DMS79 treated with DMSO at 0.1 percent for 48 hours (cell line): Measurements from ENCODE around the gene STARD5.

Source experiments
- DNase-seq: peaks from one replicate; lab custom pipeline; 2025; lab: John Stamatoyannopoulos, UW

The STARD5 gene

DNA sequence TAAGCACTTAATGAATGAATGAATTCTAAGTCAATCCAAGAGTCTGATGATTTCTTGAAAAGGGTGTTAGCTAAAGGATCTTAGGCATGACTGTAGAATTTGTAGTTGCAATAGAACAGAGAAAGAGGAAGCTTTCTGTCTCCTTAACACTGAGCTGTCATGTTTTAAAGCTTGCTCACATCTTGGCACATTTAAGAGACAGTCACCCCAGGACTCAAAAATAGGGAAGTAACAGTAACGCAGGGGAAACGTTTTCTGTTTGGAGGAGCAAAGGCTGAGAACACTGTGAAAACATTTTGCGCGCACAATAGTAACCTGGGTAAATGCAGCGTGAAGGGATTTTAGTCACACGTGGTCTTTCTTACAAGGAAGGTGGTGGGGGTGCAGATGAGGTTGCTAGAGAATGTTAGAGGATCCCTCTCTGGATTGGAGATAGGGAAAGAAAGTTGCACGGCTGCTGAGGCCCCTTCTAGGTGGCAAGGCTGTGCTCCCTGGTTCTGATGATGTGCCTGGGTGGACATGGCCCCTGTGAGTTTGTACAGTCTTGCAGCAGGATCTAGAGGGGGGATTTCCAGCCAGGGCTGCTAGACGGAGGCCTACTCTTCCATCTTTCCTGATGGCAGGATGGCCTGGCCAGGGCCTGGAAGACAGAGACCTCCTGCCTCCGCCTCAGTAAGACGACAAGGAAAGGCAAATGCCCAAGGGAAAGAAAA, 12.0 kb downstream of the STARD5 start:
- DNase-seq = no peak

DNA sequence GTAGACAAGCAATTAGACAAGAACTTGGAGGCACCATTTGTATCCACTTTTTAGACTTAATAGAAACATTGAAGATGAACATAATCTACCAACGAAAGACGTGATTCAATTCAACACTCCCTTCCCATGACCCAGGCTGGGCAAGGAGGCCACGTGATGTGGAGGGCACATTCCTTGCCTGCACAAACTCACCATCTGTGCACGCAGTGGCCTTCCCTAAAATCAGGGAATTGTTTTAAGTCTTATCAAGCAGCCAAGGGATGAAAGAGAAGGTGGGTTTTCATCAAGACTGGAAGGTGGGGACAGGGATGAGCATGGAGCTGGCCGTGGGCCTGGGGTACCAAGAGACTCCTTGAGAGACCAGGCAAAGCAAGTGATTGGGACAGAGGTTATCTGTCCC, 13.5 kb downstream of the STARD5 start:
- no peak for DNase-seq

DNA sequence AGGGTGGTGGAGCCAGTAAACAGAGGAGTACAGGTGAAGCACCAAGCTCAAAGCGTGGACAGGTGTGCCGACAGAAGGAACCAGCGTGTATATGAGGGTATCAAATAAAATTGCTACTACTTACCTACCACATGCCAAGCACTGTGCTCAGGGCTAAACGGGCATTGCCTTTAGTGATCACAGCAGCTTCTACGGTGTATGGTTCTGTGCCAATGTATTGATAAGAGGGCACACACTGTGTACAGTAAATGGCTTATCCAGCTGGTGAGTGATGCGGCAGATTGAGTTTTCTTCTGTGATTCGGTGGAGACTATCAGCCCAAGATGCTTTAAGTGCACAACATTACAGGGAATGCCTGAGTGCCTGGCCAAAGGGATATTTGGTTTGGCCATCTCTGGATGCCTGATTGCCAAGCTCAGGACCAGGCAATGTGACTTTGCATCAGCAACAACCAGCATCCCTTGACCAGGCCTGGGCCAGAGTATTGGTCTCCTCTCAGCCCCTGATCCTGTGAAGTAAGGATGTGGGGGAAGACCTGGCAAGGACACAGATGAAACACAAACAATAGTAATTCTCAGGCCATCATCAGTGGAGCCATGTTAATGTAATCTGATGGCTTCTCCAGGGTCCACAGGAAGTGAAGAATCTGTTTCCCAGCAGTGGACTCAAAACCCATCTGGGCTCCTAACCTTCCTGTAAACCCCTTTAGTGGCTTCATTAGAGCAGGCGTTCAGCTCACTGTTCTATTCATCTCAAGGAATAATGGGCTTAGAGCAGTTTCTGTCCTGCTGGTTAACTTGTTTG, 14.1 kb downstream of the STARD5 start:
- DNase-seq = no peak

DNA sequence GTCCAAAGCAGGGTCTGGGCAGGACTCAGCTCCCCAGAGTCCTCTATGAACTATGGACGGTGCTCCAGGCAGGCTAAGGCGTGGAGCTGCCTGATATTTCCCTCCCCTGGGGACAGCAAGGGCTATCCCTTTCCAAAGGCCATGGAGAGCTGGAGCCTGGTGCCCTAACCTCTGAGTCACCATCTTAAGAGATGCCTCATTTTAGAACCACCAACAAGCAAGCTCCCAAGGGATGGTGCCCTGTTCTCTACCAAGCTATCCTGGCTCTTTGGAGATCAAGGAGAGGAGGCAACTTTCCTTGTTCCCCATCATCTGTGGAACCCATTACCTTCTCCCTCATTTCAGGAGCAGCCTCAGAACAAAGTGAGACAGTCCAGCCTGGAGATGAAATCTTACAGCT, 15.7 kb downstream of the STARD5 start:
- no peak for DNase-seq

DNA sequence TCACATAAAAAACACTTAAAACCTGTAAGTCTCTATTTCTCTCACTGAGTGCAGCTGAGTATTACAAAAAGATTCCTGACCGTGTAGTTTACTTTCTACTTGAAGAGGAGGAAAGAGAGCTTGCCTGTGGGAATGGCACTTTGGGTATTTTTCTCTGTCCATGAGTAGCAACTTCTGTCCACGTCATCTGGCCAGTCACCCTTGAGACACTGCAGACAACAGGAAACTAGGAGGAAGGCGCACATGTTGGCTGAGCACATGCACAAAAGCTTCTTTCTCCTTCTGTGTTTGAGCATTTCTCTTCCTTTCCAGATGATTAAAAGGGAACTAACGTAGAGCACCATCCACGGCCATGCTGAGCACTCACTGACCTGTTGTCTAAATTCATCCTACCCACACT, 19.7 kb downstream of the STARD5 start:
- no peak for DNase-seq

DNA sequence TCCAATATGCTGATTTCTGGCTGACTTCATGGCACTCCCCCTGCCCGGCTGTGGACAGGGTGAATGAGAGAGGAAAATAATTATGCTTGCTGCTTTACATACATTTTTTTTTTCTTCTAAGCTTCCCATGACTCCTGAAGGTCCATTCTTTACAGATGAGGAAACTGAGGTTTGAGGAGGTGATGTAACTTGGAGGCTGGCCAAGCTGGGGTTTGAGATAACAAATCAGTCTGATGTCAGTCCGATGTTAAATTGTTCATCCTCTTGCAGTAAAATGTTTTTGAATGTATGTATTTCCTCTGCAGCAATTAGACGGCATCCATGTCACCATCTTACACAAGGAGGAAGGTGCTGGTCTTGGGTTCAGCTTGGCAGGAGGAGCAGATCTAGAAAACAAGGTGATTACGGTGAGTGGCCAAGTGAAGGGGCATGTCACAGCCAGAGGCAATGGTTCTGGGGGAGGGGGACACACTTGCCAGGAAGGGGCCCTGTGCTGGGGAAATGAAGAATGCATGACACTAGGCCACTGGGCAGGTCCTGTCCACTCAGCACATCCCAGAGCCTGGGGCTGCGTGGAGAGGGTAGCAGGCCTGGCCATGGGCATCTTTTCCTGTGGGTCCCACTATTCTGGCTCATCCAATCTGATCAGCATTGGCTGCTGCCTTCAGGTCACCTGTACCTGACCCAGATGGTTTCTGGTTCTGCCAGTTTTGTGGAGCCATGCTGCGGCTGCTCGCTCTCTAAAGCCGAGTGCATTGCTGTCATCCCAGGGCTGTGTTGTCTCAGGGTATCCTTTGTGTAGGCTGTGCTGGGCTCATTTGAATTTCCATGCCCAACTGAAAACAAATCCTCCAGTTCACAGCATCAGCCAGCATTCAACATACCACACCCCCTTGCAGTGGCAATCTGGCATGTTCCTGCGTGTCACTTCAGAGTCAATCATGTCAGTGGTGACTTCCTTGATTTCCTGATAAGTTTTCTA, 20.4 kb downstream of the STARD5 start:
- no peak for DNase-seq

DNA sequence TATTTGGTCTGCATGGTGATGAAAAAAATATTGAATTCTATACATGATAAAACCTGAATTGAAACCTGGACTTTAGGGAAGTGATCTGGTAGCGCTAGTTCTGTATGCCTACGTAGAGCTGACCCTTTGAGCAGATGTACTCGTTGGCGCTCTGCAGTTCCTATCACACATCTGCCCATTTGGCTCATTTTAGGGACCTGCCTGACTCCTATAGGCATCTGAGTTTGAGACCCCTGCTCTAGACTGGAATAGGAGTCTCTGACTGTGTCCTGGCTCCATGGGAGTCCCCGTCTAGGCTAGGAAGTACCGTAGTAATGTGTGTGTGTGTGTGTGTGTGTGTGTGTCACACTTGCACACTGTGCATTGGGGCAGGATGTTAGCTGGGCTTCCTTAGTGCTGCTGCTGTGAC, 21.2 kb downstream of the STARD5 start:
- no peak for DNase-seq

DNA sequence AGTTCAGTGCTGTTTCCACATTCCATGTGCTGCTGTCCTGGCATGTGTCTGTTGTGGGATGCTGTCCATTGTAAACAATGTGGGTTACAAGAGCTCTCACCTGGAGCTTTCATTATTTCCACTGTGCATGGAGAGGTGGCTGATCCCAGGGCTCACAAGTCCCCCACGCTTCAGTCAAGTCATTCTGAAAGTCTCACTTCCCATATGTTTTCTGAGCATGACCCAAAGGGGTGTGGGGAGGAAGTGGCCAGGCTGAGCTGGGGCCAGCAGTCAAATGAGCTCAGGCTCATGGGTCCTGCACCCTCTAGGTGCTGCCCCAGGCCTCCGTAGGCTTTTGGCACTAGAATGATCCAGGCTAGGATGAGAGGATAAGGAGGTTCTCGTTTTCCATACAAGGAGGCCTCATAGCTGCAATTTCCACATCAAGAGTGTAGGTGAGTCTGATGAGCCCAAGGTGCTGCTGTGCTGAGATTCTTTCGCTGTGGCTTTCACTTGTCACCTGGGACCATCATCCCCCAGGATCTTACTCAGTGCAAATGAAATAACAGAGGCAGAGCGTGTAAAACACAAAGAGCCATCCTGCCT, 22.0 kb downstream of the STARD5 start:
- DNase-seq = no peak

DNA sequence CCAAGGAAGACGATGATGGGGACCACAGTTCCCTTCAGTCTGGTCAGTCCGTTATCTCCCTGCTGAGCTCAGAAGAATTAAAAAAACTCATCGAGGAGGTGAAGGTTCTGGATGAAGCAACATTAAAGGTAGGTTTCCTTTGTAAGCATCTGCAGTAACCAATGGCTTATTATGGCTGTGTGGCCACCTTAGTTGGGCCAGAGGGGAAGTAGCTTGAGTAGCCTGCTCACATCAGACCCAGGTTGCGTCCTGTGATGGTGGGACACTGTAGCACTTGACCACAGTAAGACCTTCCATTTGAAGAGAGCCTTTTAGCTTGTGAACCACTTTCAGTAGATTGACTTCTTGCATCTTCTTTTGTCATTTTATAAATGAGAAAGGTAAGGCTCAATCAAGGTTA, 22.6 kb downstream of the STARD5 start:
- DNase-seq = no peak

DNA sequence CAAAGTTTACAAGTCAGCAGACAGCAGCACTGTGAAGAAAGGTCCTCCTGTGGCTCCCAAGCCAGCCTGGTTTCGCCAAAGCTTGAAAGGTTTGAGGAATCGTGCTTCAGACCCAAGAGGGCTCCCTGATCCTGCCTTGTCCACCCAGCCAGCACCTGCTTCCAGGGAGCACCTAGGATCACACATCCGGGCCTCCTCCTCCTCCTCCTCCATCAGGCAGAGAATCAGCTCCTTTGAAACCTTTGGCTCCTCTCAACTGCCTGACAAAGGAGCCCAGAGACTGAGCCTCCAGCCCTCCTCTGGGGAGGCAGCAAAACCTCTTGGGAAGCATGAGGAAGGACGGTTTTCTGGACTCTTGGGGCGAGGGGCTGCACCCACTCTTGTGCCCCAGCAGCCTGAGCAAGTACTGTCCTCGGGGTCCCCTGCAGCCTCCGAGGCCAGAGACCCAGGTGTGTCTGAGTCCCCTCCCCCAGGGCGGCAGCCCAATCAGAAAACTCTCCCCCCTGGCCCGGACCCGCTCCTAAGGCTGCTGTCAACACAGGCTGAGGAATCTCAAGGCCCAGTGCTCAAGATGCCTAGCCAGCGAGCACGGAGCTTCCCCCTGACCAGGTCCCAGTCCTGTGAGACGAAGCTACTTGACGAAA, 24.2 kb downstream of the STARD5 start:
- no peak for DNase-seq

DNA sequence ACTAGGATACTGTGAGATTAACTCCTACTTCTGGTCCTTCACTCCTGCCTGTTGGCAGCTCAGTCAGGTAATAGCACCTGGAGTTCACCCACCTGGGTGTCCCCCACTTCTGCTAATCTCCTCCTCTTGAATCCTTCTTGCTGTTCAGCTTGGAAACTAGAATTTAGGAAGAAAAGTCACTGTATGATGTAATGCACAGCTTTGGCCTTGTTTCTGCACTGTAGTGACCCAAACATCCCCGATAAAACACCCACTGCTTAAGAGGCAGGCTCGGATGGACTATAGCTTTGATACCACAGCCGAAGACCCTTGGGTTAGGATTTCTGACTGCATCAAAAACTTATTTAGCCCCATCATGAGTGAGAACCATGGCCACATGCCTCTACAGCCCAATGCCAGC, 24.8 kb downstream of the STARD5 start:
- DNase-seq = no peak

DNA sequence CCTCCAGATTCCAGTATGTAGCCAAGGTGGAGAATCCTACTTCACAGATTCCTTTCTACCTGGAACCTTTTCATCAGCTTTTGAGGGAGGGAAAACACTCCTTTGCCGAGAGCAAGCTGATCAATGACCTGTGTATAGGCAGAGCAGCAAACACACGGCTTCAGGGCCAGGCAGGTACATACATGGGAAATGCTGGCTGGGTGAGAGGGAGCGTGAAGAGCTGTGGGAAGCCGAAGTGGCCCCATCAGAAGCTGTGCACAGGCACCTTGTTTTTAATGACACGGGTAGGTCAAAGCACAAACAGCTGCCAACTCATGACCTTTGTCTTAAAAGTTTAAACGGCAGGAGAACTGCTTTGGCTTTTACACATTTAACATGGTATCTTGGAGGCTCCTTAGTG, 25.3 kb downstream of the STARD5 start:
- no peak for DNase-seq

DNA sequence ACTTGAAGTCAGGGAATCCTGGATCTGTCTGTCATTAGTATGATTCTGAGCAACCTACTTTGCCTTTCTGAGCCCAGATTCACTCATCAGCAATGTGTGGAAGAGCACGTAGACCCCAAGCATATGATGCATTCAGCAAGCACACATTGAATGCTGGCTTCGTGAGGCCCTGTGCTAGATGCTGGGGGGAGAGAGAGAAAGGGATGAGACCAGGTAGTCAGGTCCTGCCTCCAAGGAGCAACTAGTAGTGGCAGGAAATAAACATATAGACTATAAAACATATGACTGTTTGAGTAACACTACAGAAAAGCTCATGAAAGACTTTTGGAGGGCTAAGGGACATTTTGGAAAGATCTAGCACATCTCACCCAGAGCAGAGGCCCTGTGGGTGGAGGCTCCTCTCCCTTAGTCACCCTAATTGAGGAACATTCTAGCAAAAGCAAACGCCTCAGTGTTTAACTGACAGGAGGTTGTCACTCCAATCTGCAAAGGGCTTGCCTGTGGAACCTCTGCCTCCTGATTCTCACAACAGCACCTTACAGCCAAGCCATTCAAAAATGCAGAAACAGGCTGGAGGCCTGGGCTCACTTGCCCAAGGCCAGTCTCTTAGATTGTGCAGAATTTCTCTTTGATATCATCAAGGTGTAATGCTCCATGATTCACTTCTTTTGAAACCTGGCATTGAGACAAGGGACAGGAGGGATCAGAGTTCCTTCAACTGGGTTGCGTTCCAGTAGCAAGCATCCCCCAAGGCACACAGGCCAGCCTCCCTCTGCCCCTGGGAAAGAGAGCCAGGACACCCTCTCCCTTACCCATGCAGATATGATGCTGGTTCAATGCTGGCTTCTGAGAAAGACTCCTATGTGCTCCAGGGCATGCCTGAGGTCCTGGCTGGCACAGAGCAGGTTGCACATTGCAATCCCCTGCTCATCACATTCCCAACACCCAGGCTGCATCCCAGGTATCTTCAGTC, 26.1 kb downstream of the STARD5 start:
- no peak for DNase-seq

DNA sequence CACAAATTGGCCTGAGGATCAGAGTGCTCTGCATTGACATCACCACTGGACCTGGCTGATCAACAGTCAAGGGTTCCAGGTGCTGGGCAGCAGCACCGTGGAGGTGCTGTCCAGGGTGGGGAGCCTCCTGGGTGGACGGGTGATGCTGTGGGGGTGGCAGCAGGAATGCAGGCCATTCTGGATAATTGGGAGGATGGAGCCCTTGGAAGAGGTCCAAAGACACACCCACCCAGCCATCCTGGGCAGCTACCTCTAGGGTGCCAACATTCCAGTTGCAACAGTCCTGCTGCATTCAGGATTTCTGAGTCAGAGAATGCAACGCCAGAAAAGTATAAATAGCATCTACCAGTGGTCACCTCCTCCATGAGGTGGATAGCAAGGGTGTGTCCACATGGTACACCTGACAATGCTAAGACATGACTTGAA, 26.8 kb downstream of the STARD5 start:
- no peak for DNase-seq

DNA sequence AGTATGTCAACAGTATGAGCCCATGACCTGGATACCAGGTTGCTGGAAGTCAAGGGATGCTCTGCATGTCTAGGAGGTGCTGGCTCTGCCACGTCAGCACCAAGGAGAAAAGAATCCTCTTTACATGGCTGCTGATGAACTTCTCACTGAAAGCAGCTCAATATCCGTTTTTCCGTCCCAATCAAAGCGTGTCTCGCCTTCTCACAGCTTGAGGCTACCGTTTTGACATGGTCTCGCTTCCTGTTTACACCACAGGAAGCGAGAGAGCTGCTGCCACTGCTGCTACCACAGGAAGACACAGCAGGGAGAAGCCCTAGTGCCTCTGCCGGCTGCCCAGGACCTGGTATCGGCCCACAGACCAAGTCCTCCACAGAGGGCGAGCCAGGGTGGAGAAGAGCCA, 27.3 kb downstream of the STARD5 start:
- DNase-seq = no peak

DNA sequence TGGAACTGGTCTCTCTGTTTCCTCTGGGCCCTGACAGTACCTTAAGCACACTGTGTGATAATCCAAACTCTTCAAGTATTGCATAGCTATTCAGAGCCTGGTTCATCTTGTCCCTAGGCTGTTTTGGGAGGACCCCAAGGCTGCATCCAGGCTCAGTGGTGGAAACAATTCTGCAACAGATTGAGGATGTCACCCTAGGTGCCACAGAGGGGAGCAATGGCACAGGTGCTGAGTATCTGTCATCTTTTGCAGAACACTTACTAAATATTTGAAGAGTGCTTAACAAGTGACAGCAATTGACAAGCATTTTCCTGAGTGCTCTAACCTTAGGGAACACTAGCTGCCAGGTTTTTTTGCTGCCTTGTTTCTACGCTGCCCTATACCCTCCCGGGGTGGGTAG, 27.8 kb downstream of the STARD5 start:
- no peak for DNase-seq

DNA sequence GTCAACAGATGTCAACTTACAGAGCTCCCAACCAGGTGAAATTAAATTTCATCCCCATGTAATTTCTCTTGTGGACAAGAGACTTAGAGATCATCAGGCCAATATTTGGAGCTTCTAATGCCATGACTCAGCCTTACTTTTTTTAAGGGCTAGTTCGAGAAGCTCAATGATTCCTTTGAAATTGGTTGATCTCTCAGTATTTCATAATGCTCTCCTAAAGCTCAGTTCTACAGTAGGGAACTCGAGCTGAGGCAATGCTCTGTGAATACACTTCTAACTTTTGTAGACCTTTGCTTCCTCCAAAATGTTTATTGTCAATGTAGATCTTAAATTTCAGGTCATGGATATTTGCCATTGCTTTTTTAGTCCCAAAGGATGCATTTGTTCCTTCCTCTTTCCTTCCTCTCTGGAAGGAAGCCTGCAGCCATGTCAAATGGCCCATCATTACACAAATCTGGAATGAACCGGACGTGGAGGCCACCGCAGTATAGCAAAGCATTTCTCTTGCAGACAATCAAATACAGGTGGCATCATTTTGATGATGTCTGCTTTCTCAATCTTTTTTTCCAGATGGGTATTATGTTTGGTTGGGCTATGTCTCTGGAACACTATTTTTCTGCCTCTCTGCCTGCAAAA, 28.3 kb downstream of the STARD5 start:
- DNase-seq = no peak

DNA sequence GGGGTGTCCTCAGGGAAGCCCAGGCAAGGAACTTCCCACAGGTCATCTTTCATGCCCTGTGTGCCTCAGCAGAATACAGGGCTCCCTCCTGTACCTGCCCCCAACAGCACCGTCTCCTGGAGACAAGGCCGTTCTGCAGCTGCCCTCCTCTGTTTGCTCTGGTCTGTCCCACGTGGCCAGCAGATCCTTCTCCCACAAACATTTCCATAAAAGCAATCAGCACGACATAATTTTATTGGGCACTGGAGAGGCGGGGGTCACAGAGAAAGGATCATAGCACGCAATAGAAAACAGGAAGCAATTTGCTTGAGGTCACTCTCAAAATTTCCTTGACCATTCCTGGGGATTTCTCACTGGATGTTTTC, 29.4 kb downstream of the STARD5 start:
- DNase-seq = no peak

DNA sequence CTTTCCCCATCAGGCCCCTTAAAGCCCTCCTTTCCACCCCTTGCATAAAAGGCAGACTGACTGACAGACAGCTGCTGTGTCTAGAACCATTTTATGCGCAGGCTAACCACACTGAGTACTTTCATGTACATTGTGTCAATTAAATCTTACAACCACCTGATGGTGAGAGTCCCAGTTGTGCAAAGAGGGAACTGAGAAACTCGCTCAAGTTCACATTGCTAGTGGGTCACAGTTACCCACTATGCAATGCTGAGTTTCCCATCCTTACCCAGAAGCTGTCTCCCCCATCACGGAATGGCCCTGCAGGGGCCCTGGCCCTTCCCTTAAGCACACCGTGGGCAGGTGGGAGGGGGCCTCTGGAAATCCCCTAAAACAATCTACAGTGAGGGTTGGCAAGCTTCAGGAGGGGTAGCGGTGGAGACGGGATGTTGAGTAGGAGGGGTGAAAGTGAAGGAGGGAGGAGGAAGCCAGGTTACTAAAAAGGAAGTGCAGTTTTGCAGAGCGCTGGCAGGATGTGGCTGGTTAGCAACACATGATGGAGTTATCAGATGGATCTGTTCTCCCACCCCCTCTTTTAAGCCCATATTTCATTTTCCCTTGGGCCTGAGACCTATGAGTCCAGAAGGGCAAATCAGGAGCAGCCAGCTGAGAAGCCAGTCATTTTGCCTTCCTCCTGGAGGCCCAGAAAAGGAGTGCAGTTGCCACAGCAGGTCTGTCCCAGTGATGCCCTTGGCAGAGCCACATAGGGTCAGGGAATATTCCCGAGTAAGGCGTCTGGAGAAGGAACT, 30.0 kb downstream of the STARD5 start:
- DNase-seq = no peak
